NOMO-1 treated with dmso at 0.1 percent for 144 hours (cell line): ENCODE data around the gene NMRK2.

Experiments used
- DNase-seq: peaks from one replicate; lab custom pipeline; 2025; ENCODE audit not compliant: unreplicated experiment; lab: John Stamatoyannopoulos, UW

The NMRK2 gene

DNA sequence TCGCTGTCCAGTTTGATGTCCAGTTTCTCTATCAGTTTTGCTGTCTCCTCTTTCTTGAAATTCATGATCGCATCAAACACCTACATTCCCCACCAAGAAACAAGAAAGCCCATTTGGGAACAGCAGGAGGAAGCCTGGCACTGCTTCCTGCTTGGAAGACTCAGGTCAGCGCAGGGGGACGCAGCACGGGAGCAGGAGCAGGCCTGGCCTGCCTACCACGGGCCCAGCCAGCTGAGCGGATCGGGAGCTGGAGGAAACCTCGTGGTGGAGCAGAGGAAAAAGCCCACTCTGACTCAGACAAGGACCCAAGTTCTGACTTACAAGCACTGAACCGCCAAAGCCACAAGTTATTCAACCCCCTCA is 48.5 kb downstream of the NMRK2 start:
- no peak for DNase-seq

- no peak for DNase-seq
Measured at GRCh38 chr19:3981736-3982681, 49.1 kb downstream of the NMRK2 start.

GRCh38 chr19:3982701-3983541 is 50.1 kb downstream of the NMRK2 start:
- DNase-seq: no peak

GRCh38 chr19:3983542-3983914 is 50.7 kb downstream of the NMRK2 start:
- DNase-seq: no peak

GRCh38 chr19:3983936-3984583 is 51.2 kb downstream of the NMRK2 start:
- no peak for DNase-seq

DNA sequence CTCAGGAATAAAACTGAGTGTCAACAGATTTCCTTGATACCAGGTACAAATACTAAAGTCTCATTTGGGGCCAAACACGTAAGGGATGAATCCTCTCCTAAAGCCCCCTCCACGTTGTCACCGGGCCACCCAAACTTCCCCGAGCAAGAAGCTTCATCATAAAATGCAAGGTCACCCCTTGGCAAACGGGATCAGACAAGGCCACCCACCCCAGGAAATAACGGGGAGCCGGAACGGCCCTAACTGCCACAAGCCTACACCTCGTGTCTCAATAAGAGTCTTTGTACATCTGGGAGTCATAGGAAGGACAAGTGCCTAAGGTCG is 51.7 kb downstream of the NMRK2 start:
- no peak for DNase-seq

DNA sequence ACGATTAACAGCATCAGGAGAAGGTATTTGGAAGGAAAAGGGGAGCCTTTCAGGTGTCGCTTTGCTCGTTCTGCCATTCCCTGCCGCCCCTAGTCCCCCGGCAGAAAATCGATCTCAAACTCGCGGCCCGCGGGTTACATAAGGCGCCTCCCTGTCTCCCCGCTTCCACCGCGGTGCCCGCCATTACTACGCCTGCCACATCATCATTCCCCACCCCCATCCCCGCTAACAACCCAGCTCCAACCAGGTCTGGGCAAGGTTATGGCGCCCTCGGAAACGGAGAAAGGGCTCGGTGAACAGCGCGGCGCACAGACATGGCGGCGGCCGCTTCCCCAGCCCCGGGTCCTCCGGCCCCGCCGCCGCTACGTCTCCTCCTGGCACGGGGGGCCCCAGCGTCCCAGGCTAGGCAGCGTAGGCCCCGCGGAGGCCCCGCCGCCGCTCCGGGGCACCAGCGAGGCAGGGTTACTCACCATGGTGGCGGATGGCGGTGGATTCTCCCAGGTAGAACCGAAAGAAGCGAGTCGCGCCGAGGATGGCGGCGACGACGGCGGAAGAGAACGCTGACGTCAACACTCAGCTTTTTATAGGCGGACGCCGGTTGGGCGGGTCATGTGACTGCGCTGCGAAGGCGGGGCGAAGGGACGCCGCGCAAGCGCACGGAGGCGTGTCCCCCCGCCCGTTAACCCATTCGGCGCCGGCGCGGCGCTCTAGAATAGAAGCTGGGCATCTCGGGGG is 52.2 kb downstream of the NMRK2 start, which contains the start of gene EEF2:
Gene EEF2, minus strand, starts transcription at position 556 of the 735 bp plus-strand sequence. Its CDS starts 83 bp downstream, at position 473.
- peak; percentile 75 for DNase-seq

- no peak for DNase-seq
Measured at GRCh38 chr19:3985643-3986259, 52.9 kb downstream of the NMRK2 start.

DNA sequence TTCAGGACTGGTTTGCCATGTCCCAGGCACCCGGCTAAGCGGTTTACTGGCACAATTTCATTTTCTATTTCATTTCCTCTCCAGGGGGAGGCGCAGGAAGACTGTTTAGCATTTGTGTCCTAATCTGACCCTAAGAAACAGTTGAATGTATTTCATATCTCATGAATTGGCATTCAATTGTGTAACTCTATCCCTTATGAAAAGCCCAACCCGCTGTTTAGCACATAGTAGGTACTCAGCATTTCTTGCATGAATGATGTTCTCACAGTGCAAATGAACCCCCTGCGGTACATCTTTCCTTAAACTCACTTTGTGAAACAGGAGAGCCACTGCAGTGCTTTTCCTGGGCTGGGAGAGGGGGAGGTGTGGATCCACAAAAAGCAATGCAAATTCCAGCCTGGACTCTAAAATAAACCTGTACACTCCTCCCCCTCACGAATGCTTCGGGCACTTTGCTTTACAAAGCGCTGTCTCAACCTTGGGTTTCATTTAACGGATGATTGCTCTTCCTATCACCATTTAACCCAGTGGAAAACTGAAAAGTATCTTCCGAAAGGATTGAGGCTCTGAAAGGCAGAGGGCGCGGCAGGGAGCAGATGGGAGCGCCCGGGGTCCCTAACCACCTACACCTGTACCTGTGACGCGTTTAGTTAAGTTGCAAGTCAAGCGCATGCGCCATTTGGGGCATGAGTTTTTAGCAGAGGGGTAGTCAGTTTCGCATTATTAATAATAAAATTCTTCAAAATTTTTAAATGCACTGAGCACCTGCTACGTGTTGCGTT is 53.6 kb downstream of the NMRK2 start:
- DNase-seq: peak; percentile 75

DNA sequence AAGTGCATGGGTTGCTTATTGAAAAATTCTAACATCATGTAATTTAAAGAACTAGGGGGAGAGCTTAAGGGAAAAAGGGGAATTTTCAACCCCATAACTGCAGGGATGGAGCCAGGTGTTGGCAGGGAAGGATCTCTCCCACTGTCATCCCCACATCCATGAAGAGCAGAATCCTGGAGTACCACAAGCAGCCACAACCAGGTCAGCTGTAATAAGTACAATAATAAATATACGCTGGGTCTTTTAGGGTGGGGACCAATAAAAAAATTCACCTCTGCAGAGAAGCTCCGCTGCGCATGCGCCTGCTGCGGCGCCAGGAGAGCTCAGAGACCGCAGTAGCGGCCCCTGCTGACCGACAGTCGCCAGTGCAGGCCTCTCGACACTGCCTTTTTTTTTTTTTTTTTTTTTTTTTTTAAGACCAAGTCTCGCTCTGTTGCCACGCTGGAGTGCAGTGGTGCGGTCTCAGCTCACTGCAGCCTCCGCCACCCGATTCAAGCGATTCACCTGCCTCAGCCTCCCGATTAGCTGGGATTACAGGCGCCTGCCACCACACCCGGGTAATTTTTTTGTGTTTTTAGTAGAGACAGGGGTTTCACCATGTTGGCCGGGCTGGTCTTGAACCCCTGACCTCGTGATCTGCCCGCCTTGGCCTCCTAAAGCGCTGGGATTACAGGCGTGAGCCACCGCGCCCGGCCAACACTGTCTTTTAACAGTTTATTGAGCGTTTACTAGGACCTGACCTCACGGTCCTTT is 54.9 kb downstream of the NMRK2 start:
- peak; percentile 76 for DNase-seq

DNA sequence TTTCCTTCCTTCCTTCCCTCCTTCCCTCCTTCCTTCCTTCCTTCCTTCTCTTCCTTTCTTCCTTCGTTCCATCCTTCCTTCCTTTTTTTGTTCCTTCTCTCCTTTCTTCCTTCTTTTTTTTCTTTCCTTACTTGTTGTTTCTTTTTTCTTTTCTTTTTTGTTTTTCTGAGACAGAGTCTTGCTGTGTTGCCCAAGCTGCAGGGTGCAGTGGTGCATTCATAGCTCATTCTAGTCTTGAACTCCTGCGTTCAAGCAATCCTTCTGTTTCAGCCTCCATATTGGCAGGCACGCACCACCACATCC is 57.9 kb downstream of the NMRK2 start:
- DNase-seq: no peak
